ENCODE measurements around the gene KIAA0513. TPM values are rescaled to one million over a fixed set of nuclear protein-coding genes. Genes with fewer than 3 reads are reported as not detected.

KIAA0513 gene
- total and polyA plus RNA-seq, 2 of the 13 experiments (the other 11 are each of a cell fraction or from before 2014, with no cell fraction given), result 1.8 TPM

- peaks cover 40% of the 10 kb centered on the region for H3K4me1 ChIP-seq (ENCODE audit: insufficient read depth, low read length)
- FAIRE-seq (no peak), DNase-seq (ENCODE audit: low spot score) (no peak), ATAC-seq (no peak)
- H3K79me2 ChIP-seq (ENCODE audit: insufficient read depth, low read length), result no peaks in the 10 kb centered on the region
- ChIA-PET POLR2A (no interaction called here), CTCF (ENCODE audit: low intra/inter-chr PET ratio, low total read pairs) (no interaction called here)
- no peak overlapping the region for H3K27ac ChIP-seq (ENCODE audit: extremely low read length, insufficient read depth, low read length)
- BruUV-seq (replicated peaks), result no TSS peak
- H3K4me3 ChIP-seq (replicated peaks in 1 of 3; ENCODE audit: insufficient read depth in 1 of 3, low read depth in 2 of 3, low read length in 3 of 3), result no peak overlapping the region
- H3K9me3 ChIP-seq (ENCODE audit: low read length), result no peaks in the 10 kb centered on the region
- H4K20me1 ChIP-seq (ENCODE audit: insufficient read depth, low read length), result no peaks in the 10 kb centered on the region
- no peak overlapping the region for H2AFZ ChIP-seq (ENCODE audit: low read length)
- WGBS (ENCODE audit: low lambda C conversion rate), result 85% methylated on average over 4 of the region's 4 CpGs
- no peak overlapping the region for H3K9ac ChIP-seq (ENCODE audit: insufficient read depth, low read depth, low read length)
- H3K27me3 ChIP-seq (ENCODE audit: control insufficient read depth in 1 of 2, insufficient read depth in 2 of 2, low read length in 2 of 2), result no peaks in the 10 kb centered on the region; a peak in 2 of 5 replicates
- in situ Hi-C loops (cut with HindIII; ENCODE audit: extremely low pct_ligation_motif_present, low pct_unique_long_range_greater_than_20kb) (no loop called here), intact Hi-C loops (cut with micrococcal nuclease; ENCODE audit: unreplicated experiment) (no loop called here)
- no peaks in the 10 kb centered on the region for H3K36me3 ChIP-seq (replicated peaks in 1 of 2; ENCODE audit: control insufficient read depth in 1 of 2, insufficient read depth in 2 of 2, low read length in 2 of 2)
- no peak overlapping the region for H3K4me2 ChIP-seq (ENCODE audit: low read depth, low read length)
- TF ChIP-seq ZFP36L1 (CRISPR knock-in tag; IDR thresholded peaks at IDR 0.05), result no peak
- no peak for TF ChIP-seq MYC (CRISPR knock-in tag; IDR thresholded peaks at IDR 0.05; ENCODE audit: borderline replicate concordance)
- no peak for TF ChIP-seq ZHX2 (IDR thresholded peaks at IDR 0.05; ENCODE audit: low read depth)
- no peak for TF ChIP-seq ZHX2 (CRISPR knock-in tag; IDR thresholded peaks at IDR 0.05; ENCODE audit: borderline replicate concordance)
- no peak for TF ChIP-seq ZNF672 (CRISPR knock-in tag; IDR thresholded peaks at IDR 0.05)
- TF ChIP-seq HNRNPUL1 (IDR thresholded peaks at IDR 0.05; ENCODE audit: low read depth, low read length), result no peak
- TF ChIP-seq ZBTB38 (CRISPR knock-in tag; IDR thresholded peaks at IDR 0.05), result no peak
- TF ChIP-seq ZNF331 (CRISPR knock-in tag; IDR thresholded peaks at IDR 0.05), result no peak
- no peak for TF ChIP-seq ZNF224 (CRISPR knock-in tag; IDR thresholded peaks at IDR 0.05)
- TF ChIP-seq ZFY (CRISPR knock-in tag; IDR thresholded peaks at IDR 0.05), result no peak
- no peak for TF ChIP-seq ZNF781 (CRISPR knock-in tag; IDR thresholded peaks at IDR 0.05; ENCODE audit: borderline replicate concordance, not compliant biosample characterization)
- no peak for TF ChIP-seq TFE3 (CRISPR knock-in tag; IDR thresholded peaks at IDR 0.05)
- no peak for TF ChIP-seq ZNF451 (CRISPR knock-in tag; IDR thresholded peaks at IDR 0.05)
- TF ChIP-seq ZNF276 (CRISPR knock-in tag; IDR thresholded peaks at IDR 0.05; ENCODE audit: low read depth), result no peak
- no peak for TF ChIP-seq RBFOX2 (IDR thresholded peaks at IDR 0.05; ENCODE audit: low read depth, low read length)
- no peak for TF ChIP-seq ZBTB25 (CRISPR knock-in tag; IDR thresholded peaks at IDR 0.05)
- TF ChIP-seq HNRNPH1 (optimal IDR thresholded peaks at IDR 0.05; ENCODE audit: low read depth, low read length), result no peak
These were observed 10.4 kb upstream of the KIAA0513 start for GRCh38 chr16:85017151-85017550.

Measured in HepG2 (cell line).